AG20443 (cell line): Measurements from ENCODE around the gene CANX.
"Not testable (repeated sequence)": the region's sequence is repeated elsewhere in the genome, so short reads cannot be mapped to it uniquely, and the experiment has no call there.

ENCODE experiments used
- DNase-seq: peaks from one replicate; pipeline ENCODE4 v3.0.0; 2012; ENCODE audit warnings: low spot score, mixed read lengths

The CANX gene

DNA sequence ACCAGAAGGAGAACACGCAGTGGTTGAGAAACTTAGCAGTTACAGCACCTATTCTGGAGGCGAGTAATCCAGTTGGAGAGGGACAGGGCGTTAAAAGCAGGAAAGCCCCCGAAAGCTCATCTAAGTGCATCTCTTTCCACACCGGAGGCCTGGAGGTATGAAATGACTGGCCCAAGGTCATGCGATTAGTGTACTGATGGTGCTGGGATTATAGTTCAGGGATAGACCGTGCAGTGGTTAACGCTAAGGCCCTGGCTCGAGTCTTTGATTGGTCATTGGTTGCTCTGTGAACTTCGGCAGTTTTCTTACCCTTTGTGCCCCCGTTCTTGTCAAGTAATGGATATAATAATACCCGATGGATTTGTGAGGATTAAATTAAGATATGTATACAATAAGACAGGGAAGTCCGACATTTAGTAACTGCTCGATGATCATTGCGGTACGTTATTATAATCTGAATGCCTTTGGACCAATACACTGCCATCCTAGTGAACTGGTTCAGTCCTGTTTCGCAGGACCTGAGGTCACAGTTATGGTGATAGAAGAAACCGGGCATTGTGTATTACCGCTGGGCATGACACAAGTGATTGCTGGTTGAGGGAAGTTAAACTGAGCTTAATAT lies 960 bp downstream of the CANX start:
- DNase-seq: peak; percentile 53

DNA sequence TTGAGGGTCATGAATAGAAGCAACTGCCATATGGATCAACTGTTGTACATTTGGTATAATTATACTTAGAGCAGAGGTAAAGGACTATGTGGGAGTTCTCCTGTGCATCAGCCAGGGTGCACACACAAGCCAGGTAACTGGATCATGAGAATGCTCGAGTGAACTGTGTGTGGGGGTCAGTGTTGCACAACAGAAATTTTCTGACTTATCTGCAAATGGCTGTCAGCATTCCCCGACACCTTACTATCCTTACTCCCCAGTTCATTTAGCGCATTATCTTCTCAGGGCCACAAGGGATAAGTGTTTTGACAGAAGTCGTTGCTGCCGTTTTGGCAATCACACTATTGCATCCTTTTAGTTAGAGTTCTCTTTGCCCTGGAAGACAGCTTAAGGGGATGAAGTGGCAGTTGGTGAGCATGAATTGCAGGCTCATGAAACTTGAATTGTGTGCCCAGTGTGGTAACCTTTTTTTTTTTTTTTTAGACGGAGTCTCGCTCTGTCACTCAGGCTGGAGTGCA lies 1.7 kb downstream of the CANX start:
- peak; percentile 7 for DNase-seq

DNA sequence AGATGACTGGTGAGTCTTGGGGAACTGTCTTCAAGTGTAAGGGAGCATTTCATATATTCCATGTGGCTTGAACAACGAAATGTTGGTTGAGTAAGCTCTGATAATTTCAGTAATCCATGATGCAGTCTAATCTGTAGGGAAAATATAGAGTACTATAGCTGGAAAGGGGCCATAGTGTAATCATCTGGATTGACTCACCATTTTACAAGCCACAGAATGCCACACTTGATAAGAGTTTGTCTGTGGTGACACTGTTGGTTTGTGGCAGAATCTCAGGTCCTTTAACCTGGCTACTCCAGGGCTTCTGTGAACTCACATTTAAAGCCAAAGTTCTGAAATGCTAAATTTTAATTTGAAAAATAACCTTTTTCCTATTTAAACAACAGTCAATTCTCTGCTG lies 17.5 kb downstream of the CANX start:
- no peak for DNase-seq

DNA sequence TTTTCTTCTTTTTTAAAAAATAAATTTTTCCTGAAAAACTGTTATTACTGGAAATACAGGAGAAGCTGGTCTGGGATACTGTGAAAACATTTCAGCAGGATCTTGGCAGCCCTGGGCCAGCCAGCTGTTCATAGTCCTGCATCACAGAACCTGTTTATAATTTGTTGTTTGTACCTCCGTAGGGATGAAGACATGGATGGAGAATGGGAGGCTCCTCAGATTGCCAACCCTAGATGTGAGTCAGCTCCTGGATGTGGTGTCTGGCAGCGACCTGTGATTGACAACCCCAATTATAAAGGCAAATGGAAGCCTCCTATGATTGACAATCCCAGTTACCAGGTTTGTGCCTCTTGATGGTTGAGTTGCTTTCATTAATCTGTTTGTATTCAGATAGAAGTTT lies 21.5 kb downstream of the CANX start:
- no peak for DNase-seq

DNA sequence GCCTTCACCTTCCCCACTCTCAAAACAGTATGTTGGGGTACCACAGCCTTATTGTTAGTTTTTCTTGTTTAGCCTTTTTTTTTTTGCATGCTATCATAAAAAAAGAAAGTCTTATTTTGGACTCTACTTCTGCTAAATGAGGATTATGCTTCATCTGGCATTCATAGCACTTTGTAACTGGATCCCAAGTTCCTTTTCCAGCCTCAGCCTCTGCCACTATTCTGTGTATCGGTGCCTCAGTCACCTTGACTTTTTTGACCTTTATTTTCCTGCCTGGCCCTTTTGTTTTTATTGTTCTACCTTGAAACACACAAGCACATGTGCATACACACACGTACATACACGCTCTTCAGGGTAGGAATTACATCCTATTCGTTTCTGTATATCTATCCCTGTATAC lies 25.4 kb downstream of the CANX start:
- DNase-seq: no peak

DNA sequence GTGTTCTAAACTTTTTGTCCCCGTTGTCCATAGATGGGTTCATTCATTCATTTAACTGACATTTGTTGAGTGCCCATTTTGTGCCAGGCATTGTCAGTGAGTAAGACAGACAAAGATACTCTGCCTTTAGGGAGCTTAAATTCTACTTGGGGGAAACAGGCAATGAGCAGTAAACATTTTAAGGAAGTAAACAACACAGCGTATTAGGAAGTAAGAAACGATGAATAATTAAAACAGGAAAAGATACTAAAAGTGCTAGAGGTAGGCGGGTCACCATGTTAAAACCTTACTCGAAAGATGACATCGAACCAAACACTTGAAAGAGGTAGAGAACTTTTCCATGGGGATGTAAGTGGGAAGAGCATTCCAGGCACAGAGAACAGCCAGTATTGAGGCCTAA lies 28.3 kb downstream of the CANX start:
- no peak for DNase-seq

DNA sequence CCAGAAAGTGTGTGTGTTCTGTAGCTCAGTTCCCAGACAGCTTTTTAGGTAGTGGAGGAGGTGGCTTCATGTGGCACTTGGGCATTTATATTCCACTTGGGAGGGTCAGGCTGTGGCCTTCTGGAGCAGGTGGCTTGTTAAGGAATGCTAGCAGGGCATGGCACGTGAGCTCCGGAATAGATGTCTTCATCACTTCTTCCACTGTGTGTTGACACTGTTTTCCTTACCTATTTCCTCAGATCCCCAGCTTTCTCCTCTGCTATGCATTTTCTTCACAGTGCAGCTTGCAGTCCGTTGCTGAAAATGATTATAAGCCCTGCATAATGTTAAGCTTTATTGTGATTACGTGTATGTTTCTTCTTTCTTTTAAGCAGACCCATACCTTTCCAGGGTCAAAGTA lies 30.5 kb downstream of the CANX start:
- DNase-seq: no peak

DNA sequence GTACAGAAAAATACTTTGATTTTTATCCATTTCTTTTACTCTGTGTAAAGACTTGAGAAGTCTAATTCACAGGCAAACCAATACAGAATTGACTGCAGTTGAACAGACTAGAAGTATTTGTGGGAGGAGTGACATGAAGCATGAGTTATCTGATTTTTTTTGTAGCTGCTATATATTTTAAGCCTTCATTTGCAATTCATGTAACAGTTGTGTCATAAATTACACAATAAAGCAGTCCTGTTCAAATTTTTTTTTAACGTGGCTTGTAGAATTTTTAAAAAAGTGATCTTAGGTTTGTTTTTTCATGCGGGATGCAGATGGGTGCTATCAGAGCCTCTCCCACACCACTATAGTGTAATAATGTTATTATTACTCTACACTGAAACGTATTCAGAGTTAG lies 31.0 kb downstream of the CANX start:
- no peak for DNase-seq

GRCh38 chr5:179730356-179730755 lies 31.6 kb downstream of the CANX start:
- DNase-seq: no peak

GRCh38 chr5:179730852-179731251 lies 32.1 kb downstream of the CANX start:
- DNase-seq: no peak

GRCh38 chr5:179731791-179732411 lies 33.1 kb downstream of the CANX start:
- no peak for DNase-seq

DNA sequence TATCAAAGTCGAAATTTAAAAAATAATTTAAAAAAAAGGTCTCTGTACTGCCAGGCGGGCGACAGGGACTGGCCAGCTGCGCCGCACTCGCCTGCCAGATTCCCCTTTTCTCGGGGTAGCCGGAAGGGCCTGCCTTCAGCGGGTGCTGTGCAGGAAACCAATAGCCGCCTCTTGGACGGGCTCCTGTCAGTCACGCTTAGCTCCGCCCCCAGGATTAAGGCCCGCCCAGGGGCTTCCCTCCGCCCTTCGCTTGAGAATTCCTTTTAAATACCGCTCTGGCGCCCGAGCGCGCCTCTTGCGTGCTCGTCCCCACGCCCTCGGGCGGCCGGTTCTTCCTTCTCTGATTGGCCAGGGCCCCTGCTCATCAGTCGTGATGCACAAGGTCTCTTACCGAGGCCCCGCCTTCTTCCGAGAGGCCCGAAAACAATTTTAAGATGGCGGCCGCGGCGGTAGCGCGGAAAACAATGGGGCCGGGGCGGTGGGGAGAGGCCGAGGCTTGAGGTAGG lies 33.7 kb downstream of the CANX start, which contains the start of gene MAML1:
TSS of gene MAML1 (plus strand) at position 411 of the 506 bp plus-strand sequence. CDS start 291 bp downstream, outside the sequence.
- DNase-seq: peak; percentile 99

- DNase-seq: peak; percentile 67
Measured at GRCh38 chr5:179732918-179733771, 34.4 kb downstream of the CANX start.

- no peak for DNase-seq
Measured at GRCh38 chr5:179733772-179734126, 35.0 kb downstream of the CANX start.

DNA sequence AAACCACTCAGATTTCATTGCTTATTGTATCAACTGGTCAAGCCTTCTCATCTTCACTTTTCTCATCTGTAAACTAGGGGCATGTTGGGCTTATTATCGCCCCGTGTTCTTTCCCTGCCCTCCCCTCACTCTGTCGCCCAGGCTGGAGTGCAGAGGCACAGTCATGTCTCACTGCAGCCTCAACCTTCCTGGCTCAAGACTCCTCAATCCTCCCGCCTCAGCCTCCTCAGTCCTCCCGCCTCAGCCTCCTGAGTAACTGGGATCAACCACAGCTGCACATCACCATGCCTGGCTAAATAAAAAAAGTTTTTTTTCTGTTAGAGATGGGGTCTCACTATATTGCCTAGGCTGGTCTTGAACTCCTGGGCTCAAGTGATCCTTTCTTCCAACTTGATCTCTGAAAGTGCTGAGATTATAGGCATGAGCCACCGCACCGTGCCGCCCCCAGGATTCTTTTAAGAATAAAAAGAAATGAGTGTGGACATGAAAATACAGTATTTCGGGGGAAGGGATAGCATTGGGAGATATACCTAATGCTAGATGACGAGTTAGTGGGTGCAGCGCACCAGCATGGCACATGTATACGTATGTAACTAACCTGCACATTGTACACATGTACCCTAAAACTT lies 35.9 kb downstream of the CANX start:
- no peak for DNase-seq

- DNase-seq: no peak
Measured at GRCh38 chr5:179738742-179739141, 40.0 kb downstream of the CANX start.

DNA sequence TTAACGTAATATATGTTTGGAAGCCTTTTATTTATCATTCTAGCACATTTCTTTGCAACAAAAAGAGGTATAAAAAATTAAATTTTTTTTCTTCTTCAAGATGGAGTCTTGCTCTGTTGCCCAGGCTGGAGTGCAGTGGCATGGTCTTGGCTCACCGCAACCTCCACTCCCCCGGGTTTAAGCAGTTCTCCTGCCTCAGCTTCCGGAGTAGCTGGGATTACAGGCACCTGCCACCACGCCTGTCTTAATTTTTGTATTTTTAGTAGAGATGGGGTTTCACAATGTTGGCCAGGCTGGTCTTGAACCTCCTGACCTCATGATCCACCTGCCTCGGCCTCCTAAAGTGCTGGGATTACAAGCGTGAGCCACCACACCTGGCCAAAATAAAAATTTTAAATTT lies 45.3 kb downstream of the CANX start:
- DNase-seq: not testable (repeated sequence)

DNA sequence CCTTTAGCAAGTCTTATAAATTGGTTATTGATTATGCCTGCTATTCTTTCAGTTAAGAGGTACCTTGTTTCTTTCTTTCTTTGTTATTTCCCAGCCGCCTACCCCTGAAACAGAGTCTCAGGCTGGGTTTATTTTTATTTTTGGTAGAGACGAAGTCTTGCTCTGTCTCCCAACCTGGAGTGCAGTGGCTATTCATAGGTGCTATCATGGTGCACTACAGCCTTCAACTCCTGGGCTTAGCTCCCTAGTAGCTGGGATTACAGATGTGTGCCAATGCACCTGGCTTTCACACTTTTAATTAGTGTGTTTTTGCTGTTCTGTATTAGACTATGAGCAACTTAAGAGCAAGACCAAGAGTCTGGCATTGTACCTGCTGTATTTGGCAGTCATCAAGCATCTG lies 48.1 kb downstream of the CANX start:
- no peak for DNase-seq

- no peak for DNase-seq
Measured at GRCh38 chr5:179747811-179748210, 49.0 kb downstream of the CANX start.

- DNase-seq: no peak
Measured at GRCh38 chr5:179749857-179750508, 51.2 kb downstream of the CANX start.

- DNase-seq: no peak
Measured at GRCh38 chr5:179753971-179754370, 55.2 kb downstream of the CANX start.

- DNase-seq: no peak
Measured at GRCh38 chr5:179755022-179755421, 56.3 kb downstream of the CANX start.
